BJ (cell line): Measurements from ENCODE around the gene RCCD1. TPM values are rescaled to one million over a fixed set of nuclear protein-coding genes. Genes with fewer than 3 reads are reported as not detected.
A peak's percentile ranks its signal among the peaks of the same experiment; 100 is the strongest.

Experiments used
- CTCF ChIA-PET: fragments of 350-600 bp; formaldehyde crosslinking; extraction: SDS; loops from one replicate; lab custom pipeline; 2021; ENCODE audit warnings: antibody characterized with exemption, inconsistent platforms; lab: Yijun Ruan, JAX
- POLR2A ChIA-PET: fragments of 300-600 bp; sonication (Branson Sonifier 250); formaldehyde crosslinking; extraction: SDS; loops from one replicate; lab custom pipeline; 2021; ENCODE audit warnings: antibody characterized with exemption; lab: Charles Lee
- DNase-seq: peaks from one replicate; pipeline ENCODE4 v3.0.0-alpha.2; 2011; ENCODE audit warnings: low read depth
- H3K27me3 ChIP-seq: 2 replicates; pipeline ENCODE4 v1.6.0; 2011; ENCODE audit warnings: low read length; ENCODE audit not compliant: control insufficient read depth, insufficient read depth
- H3K36me3 ChIP-seq: 2 replicates; pipeline ENCODE4 v1.5.1; 2011; ENCODE audit warnings: low read length; ENCODE audit not compliant: control insufficient read depth, insufficient read depth
- H3K4me3 ChIP-seq: 2 replicates; pipeline ENCODE4 v1.5.1; 2011; ENCODE audit warnings: low read depth, mild to moderate bottlenecking, control low read depth, low read length
- CTCF ChIP-seq: IDR thresholded peaks from 2 replicates; pipeline ENCODE4 v1.5.1; 2011; ENCODE audit warnings: low read depth, mild to moderate bottlenecking, control low read depth, inconsistent platforms, low read length, moderate library complexity; ENCODE audit not compliant: insufficient read depth
- polyA plus RNA-seq: library from polyadenylated mRNA; depleted of rRNA; stranded (reverse); fragments of >200 nt; gene quantifications from 2 replicates; pipeline ENCODE4 v1.2.3, GENCODE V29; 2011; rRNA removed
- small RNA-seq: library from RNA; depleted of rRNA; stranded (forward); fragments of <200 nt; gene quantifications from one replicate; pipeline ENCODE3, GENCODE V24; 2012; ENCODE audit warnings: low replicate concordance, low read depth; ENCODE audit not compliant: insufficient read length

The RCCD1 gene
- polyA plus RNA-seq, 1 experiment = 9.6 TPM

- H3K27me3 ChIP-seq = no peaks in the 10 kb centered on the region
- H3K36me3 ChIP-seq = peaks cover 5% of the 10 kb centered on the region
- DNase-seq = peak; percentile 85
- ChIA-PET CTCF (interaction anchor here (0.9 to 1.0 kb wide), 2 partner anchors 38 to 55 kb away, joined by 4 to 7 read pairs; no protein-coding TSS in a partner anchor), POLR2A (no interaction called here)
- peak within 1 kb of the TSS; percentile 75 for H3K4me3 ChIP-seq
- no peak for TF ChIP-seq CTCF
Observed at GRCh38 chr15:90994417-90995311, 40.0 kb downstream of the RCCD1 start, which contains the start of gene PRC1. Gene PRC1, minus strand, starts transcription at chr15:90994535. Its CDS starts 118 bp downstream, at chr15:90994417.

- Histone ChIP-seq H3K4me3 (no peak overlapping the region), H3K36me3 (peaks cover 19% of the 10 kb centered on the region), H3K27me3 (no peaks in the 10 kb centered on the region)
- ChIA-PET CTCF (no interaction called here), POLR2A (no interaction called here)
- TF ChIP-seq CTCF = no peak
- DNase-seq = no peak
Observed at GRCh38 chr15:90998737-90999136, 44.1 kb downstream of the RCCD1 start.

DNA sequence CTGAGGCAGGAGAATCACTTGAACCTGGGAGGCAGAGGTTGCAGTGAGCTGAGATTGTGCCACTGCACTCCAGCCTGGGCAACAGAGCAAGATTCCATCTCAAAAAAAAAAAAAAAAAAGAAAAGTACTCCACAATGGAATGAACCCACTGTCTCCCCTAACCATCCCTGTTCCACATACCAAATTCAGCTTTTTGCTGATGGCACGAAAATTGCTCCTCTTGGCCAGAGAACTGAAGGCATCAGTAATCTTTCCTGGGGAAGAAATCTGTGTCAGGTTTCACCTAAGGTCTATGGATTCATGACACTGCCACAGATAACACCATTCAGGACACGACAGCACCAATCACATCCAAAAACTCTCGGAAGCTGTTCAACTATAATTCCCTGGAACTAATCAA is 46.5 kb downstream of the RCCD1 start:
- ChIA-PET POLR2A (no interaction called here), CTCF (interaction anchor here (1.0 to 1.1 kb wide), 2 partner anchors 32 to 49 kb away, joined by 3 to 4 read pairs; no protein-coding TSS in a partner anchor)
- no peak overlapping the region for H3K4me3 ChIP-seq
- DNase-seq = no peak
- no peak for TF ChIP-seq CTCF
- H3K27me3 ChIP-seq = no peaks in the 10 kb centered on the region
- peaks cover 27% of the 10 kb centered on the region for H3K36me3 ChIP-seq

GRCh38 chr15:91007266-91007665 is 52.6 kb downstream of the RCCD1 start:
- ChIA-PET POLR2A (no interaction called here), CTCF (interaction anchor here (1.9 kb wide), 1 partner anchor 50 kb away, joined by 6 read pairs; no protein-coding TSS in a partner anchor)
- no peak for TF ChIP-seq CTCF
- Histone ChIP-seq H3K36me3 (peaks cover 35% of the 10 kb centered on the region), H3K27me3 (no peaks in the 10 kb centered on the region), H3K4me3 (no peak overlapping the region)
- no peak for DNase-seq

Small RNAs within 50 kb of the gene (small RNA-seq; reads per million reads assigned to genes)
- gene RF00019 = not detected

Other genes starting within 250 kb of the RCCD1 start
- 1.3 and 2.4 TPM in 2 replicates for gene BLM, start 237.5 kb upstream of the RCCD1 start, polyA plus RNA-seq
- 19.6 and 30.9 TPM in 2 replicates for gene FURIN, start 86.3 kb upstream of the RCCD1 start, polyA plus RNA-seq
- gene FES, start 70.4 kb upstream of the RCCD1 start, polyA plus RNA-seq = 6.9 and 11.1 TPM in 2 replicates
- 7.2 and 40.4 TPM in 2 replicates for gene MAN2A2, start 51.6 kb upstream of the RCCD1 start, polyA plus RNA-seq
- 12.3 and 12.4 TPM in 2 replicates for gene HDDC3, start 22.3 kb upstream of the RCCD1 start, polyA plus RNA-seq
- gene UNC45A, start 19.6 kb upstream of the RCCD1 start, polyA plus RNA-seq = 69.8 and 93.8 TPM in 2 replicates
- 173 and 199 TPM in 2 replicates for gene PRC1, start 39.7 kb downstream of the RCCD1 start, polyA plus RNA-seq
- gene VPS33B, start 67.7 kb downstream of the RCCD1 start, polyA plus RNA-seq = 12.7 and 15.5 TPM in 2 replicates
- 0.01 TPM in 1 of 2 replicates, not detected in the other for gene SV2B, start 145.4 kb downstream of the RCCD1 start, polyA plus RNA-seq